NCI-H748 (cell line): ENCODE results near the gene MAF.

Source experiments
- DNase-seq: peaks from one replicate; lab custom pipeline; 2025; ENCODE audit not compliant: unreplicated experiment; lab: John Stamatoyannopoulos, UW

The MAF gene

DNA sequence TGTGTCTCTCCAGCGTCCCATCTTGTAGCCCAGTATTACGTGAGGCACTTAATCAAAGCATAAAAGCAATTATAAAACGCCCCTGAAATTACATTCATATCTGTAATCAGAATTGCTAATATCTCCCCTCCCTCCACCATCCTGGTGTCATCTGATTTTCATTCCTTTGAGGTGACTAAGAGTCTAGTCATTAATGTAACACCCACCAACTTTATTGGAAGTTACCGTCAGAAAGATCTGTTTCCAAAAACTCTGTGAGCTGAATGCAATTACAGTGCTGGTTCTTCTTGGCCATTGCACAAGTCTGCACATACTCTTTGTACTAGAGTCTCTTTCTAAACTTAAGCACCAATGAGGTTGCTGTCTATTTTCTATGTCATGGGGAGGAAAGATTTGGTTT, 12.5 kb upstream of the MAF start:
- DNase-seq = no peak

DNA sequence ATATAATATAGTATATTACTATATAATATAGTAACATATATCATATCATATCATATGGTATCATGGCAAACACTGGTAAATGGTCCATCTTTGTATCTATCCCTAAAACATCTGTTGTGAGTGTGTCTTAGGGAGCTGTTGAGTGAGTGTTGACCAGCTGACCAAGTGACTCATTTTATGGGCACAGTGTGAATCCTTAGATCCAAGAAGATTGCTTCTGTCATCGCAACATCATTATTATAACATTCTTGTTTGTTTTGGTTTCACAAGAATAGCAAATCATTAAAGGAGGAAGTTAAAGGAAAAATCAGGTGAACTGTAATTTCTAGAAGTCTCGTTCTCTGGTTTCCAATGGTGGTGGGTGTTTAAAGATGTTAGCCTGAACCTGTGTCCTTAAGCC, 11.7 kb upstream of the MAF start:
- DNase-seq = no peak

DNA sequence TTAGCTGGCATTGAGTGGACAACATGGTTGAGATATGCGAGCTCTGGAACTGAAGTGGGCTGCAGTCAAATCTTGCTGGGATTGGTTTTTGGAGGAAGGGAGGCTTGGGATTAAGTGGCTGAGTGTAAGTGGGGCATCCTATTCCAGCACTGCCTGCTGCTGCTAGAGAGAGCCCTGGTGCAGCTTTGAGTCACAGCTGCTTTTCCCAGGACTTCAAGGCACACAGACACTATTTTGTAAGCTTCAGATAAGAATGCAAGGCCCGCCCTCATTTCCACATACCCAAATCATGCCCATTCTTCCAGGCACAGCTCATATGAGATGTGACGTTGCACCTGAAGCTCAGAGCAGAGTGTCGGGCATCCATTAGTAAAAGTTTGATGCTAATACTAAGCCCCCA, 10.2 kb upstream of the MAF start:
- no peak for DNase-seq

DNA sequence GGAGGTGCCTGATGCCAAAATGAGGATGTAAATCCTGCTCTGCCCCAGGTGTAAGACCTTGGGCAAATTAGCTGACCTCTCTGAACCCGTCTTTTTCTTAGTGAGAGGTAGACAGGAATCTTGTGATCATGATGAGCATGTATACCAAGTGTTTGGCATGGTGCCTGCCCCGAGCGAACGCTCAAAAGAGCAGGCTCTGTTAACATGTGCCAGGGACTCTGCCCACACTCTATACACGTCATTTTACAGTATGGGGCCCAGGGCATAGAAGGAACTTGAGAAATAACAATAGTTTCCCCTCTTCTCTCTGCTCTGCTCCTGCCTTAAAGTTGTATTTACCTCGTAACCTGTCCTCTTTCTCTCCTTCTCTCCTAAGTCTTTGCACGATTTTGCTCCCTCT, 9.3 kb upstream of the MAF start:
- DNase-seq = no peak

DNA sequence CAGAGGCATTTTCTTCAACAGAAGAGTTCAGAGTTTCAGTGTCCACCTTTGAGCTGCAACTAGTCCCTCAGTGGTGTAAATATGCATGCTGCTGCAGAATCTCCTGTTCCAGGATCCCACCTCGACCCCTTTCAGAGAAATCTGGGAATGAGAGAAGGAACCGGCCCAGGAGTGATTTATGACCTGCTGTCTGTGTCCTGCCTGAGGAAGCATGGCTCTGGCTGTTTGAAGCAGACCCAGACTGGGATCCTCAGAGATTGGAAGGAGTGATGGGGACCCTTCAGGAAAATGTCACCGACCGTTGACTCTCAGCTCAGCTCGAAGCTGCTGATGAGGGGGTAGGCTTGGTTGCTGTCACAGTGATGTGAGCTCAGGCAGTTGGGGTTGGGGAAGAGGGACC, 8.4 kb upstream of the MAF start:
- no peak for DNase-seq

DNA sequence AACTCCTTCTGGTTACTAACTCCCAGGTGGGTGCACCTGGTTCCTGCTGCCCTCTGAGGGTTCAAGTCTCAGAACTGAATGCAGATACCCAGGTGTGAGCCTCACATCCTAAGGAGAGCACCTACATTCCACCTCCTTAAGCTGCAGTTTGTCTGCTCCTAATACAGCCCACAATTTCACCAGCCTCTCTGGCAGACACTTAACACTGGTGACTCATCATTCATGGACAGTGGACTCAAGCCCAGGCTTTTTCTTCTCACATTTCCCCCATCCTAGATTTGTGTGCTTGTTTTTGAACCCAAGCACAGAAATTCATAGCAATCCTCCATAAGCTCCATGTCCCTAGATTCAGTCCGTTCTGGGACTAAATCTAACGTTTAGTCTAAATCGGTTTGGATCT, 7.0 kb upstream of the MAF start:
- DNase-seq = no peak

DNA sequence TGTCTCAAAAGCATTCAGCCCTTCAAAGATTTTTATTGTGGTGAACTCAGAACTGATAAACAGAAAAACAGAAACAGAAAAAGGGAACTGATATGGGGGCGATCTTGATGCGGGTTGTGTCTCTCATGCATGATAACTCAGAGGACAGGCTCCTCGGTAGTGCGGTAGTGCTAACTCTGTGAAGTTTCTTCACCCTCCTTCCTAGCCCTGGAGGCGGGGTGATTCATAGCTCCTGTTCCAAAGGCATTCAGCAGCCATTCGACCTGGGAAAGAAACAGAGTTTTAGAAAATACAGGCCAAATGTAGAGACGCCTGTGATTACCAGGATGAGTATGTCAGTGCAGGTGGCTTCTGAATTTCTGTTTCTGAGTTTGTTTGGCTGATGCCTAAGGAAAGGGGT, 5.5 kb upstream of the MAF start:
- no peak for DNase-seq

DNA sequence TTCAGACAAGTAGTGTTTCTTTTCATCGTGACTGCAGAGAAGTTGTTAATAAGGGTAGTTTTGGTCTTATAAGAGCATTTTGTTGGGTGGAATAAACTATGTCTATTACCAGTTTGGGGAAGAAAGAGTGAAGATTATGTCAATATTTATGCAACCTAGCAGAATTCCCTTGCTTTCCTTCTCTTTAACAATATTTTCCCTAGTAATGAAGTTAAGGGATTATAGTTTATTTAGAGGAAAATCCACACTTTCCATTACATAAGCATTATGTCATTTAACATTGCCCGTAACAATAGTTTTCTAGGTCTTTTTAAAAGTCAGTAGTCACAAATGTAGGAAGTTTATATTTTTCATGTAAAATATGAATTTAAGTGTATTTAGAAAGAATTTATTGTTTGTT, 2.5 kb upstream of the MAF start:
- no peak for DNase-seq

DNA sequence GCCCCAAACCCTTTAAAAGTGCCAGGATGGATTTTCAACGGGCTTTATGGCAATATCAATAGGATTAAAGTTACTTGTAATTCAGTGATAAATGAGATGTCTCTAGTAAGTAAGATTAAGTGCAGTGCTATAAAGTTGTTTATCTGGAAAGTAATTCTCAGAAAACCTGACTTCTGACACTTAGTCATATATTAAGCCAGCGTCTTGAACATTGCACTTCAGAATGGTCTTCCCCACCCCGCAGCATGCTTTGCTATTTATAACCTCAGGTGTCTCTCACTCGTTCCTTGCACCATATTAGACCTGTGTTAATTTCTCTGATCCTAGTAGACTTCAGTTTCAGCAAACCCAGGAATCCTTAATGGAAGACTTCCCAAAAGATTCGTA, 2.1 kb upstream of the MAF start:
- no peak for DNase-seq

DNA sequence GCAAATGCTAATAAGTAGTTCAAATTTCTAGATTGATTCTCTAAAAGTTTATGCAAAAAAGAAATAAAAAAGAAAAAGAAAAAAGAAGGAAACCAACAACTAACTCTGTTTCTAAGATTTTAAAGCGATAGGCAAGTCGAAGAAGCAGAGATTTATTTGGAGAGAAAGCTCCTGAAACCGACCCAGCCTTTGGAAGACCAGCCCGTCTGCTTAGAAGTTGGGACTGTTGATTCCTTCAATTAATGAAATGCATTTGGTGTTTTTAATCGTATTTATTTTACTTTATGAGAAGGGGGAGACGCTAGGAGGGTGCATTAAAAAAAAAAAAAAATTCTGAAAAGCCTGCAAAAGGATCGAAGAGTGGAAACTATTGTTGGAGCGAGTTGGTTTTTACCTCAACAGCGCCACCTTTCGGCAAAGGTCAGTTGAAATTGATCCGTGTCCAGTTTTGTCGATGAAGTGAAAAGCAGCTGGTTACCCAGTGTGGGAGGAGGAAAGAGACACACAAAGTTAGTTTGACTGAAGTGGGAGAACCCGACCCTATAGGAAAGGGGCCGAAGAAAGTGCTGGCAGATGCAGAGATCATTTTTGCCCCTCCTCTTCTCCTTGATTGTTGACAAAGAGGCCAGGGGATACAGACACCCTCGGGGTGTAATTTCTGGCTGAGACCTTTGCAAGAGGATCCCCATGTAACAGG, 1.5 kb upstream of the MAF start:
- DNase-seq = peak; percentile 72

DNA sequence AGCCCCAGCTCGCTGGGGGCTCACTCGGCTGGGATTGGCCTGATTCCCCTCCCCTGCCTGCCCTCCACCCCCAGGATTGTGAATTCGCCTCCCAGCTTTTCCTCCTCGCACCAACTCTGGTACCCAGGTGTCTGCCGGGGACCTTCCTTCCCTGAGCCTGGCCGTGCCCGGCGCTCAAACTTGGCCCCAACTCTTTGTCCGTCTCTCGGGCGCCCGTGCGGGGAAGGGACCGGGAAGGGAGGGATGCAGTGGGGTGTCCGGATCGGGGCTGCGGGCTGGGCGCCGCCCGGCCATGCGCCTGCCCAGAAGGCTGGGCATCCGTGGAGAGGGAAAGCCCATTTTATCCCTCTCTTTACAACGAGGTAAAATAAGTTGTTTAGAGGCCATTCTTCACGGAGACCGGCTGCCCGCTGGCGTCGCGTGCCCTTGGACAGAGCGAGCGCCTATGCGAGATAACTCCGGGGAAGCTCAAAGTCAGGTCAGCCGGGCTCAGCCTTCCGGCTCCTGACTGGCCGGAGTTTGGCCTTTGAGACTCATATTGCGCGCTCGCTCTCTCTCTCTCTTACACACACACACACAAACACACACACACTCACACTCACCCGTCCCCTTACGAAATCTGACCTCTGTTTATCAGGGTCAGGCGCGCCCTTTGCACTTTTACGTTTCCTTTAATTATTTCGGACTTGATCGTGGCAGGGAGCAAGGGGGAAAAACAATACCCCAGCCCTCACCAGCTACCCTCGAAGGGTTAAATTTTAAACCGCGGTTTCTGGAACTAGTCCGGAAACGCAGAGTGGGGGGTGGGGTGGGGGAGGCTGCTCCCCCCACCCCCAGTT, 774 bp upstream of the MAF start:
- DNase-seq = peak; percentile 63

DNA sequence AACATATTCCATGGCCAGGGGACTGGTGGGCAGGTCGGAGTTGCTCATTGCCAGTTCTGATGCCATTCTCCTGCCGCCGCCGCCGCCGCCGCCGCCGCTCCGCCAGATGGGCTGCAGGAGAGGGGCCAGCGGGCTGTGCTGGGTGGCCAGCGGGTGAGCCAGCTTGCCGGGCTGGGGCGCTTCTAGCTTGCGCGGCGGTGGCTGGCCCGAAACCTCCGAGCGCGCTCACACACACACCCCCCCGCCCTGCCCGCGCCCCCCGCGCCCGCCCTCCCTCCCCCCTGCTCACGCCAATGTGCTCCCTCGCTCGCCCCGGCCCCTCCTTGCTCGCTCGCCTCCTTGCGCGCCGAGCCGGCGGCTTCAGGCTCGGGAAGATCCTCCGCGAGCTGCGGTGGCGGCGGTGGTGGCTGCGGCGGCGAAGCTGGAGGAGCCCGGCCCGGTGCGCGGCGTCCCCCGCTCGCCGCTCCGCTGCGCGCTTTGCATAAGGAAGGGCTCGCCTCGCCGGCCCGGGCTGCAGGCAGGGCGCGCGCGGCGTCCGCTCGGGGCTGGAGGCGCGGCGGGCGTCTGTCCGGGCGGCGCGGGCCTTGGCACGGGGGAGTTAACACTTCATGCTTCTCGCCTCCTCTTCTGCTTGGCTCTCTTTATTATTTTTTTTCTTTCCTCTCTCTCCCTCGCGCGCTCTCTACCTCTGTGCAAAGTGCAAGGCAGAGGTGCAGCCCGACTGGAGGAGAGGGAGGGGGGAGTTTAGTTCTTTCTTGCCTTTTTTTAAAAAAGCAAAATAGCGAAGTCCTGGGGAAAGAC, 500 bp downstream of the MAF start:
- peak; percentile 85 for DNase-seq

DNA sequence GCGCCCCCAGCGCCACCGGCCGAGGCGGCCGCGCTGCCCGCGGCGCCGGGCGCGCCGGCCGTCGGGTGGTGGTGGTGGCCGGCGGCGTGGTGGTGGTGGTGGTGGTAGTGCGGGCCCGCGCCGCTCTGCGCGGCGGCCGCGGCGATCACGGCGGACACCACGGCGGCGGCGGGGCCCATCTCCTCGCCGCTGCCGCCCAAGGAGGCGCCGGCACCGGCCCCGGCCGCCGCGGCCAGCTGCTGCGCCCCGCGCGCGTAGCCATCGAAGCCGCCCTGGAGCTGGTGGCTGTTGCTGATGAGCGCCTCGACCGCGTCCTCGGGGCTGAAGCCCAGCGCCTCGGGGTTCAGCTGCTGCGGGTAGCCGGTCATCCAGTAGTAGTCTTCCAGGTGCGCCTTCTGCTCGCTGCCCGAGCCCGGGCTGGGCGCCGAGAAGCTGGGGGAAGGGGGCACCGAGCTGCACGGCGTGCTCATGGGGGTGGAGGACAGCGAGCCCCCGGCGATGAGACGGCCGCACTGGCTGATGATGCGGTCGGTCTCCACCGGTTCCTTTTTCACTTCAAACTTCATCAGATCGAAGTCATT, 1.2 kb downstream of the MAF start:
- DNase-seq = peak; percentile 72

DNA sequence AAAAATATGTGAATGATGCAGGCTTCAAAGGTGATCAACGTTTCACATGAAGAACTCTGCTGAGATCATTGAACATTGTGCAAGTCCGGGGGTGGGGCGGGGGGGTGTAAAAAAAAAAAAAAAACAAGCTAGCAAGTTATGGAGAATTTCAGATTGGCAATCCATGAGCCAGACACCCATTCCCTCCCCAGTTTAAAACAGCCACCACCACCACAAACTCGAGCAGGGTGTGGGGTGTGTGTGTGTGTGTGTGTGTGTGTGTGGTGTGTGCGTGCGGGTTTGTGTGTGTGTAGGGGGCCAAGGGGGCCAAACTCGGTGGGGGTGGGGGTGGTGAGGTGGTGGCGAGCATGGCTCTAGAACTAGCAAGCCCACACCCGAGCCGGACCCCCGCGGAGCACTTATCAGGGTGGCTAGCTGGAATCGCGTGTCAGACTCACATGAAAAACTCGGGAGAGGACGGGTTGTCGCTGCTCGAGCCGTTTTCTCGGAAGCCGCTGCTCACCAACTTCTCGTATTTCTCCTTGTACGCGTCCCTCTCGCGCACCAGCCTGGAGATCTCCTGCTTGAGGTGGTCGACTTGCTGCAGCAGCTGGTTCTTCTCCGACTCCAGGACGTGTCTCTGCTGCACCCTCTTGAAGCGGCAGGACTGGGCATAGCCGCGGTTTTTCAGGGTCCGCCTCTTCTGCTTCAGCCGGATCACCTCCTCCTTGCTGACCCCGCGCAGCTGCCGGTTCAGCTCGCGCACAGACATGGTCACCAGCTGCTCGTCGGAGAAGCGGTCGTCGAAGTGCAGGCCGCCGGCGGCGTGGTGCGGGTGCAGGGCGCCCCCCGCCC, 2.0 kb downstream of the MAF start:
- DNase-seq = peak; percentile 87

DNA sequence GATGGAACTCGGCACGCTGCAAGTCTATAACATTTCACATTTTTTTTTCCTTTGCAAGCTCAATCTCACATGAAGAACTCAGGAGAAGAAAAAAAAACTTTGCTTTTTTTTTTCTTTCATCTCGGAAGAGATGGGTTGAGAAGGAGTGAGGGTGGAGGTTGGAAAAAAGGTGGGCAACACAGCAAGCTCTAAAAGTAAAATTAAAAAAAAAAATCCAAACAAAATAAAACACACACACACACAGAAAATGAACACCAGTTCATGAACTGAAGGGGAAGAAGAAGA, 2.5 kb downstream of the MAF start:
- no peak for DNase-seq

DNA sequence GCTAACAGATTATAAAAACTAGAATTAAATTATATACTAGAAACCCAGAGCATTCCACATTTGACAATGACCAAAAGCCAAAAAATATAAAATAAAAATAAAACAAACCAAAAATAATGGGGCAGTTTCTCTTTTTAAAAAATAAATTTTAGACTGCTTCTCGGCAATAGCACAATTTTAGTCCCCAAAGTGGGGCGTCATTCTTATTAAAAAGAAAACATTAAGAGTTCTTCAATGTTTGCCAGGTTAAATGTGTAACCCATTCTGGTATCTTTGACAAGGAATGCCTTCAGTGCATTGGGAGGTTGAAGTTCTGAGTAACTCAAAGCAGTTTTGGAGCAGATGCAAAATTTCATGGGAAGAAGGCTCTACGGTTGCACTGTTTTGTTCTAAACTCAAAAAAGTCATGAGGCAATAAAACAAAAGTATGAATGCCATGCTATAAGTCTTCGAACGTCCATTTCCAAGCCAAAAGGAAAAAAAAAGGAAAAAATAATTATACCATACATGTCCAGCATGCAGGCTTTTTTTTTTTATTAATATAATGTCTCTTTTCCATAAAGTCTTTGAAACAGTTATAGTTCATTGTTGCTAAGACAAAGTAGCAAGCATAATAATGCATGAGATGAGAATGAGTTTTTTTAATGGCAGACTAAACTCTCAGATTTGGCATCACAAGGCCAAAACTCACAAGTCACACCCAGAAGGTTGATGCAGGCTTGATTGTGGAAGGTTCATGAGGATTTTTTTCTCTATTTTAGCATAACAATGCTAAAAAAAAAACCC, 3.1 kb downstream of the MAF start:
- peak; percentile 21 for DNase-seq

DNA sequence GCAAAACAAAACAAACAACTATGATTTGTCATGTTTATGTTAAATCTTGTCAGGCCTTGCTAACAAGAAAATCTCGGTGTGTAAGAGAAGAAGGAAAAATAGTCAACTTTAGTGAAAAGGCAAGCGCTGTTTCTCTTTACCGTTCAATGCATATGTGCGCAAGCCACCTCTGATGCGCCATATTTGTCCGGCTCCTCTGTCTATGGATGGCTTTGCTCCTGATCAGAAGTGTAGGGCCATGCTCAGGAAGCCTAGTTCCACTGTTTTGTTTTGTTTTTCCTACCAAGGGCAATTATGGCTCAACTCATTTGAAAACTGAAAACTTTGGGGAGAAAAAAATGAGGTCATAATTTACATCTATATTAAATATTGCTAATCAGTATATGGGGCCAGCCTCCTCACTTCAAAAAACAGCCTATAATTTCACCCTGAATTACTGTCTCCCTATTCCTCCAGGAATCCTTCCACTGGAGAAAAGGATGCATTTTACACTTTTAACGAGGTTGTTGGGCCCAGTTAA, 4.5 kb downstream of the MAF start:
- DNase-seq = peak; percentile 48

DNA sequence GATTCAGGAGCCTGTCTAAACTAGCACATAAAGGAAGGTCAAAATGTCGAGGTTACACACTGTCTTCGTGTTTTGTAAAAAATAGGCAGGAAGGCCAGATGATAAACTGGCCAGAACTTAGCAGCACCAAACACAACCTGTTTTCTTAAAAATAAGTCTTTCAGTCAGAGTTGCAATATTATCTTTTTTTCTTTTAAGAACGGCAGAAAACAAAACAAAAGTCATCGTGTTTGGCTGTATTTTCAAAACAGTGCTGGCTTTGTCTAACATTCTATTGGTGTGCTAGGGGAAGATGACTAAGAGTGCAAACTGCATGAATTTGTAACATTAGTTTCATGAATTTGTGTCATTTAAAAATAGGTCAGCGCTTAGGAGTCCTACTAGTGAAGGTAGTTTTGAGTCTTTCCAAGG, 5.3 kb downstream of the MAF start:
- no peak for DNase-seq

DNA sequence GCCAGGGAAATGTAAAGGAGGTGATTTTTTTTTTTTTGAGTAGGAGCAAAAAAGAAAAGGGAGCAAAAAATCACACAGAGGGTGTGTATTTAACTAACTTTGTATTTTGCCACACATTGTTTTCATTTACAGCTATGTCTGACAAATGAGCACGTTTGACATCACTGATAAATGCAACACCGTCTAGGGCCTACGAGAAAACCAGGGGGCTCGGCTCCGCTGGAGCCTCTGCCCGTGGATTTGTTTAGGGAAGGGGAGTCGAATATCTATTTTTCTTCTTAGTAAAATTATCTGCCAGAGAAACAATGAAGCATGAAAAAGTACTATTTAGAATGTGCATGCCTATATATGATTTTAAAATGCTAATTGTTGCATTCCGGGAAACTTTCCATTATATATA, 6.8 kb downstream of the MAF start:
- no peak for DNase-seq

DNA sequence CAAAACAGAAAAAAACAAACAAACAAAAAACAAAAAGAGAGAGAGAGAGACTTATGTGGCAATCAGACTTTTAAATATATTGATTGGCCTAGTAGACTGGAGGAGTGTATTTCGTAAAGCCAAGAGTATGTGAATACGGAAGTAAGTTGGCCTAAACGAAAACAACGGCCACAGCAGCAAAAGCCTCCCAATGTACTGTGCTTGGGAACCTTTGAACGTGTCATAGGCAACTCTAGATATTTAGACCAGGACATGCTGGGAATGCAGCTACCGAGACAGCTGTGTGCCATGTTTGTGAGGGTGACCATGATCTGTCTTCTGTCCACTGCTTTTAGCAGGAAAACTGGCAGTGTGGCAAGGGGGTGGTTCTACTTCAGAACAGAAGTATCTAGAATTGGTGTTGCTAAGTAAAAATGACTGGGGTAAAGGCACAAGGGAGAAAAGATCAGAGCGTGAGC, 7.4 kb downstream of the MAF start:
- DNase-seq = no peak
